GM23248 (cell line): ENCODE data around the gene ZDHHC16.

Experiments used
- EZH2 ChIP-seq: fragments of 200-600 bp; sonication (generic); IDR thresholded peaks from 2 replicates; pipeline ENCODE4 v1.6.1; 2018; ENCODE audit warnings: antibody characterized with exemption, mild to moderate bottlenecking; ENCODE audit not compliant: insufficient read depth, poor library complexity, severe bottlenecking
- EZH2phosphoT487 ChIP-seq: fragments of 200-600 bp; sonication (generic); IDR thresholded peaks from 2 replicates; pipeline ENCODE4 v1.6.1; 2018; ENCODE audit warnings: antibody characterized with exemption, moderate library complexity, mild to moderate bottlenecking, low read depth; ENCODE audit not compliant: insufficient read depth

GRCh38 chr10:97466755-97467154, 20.8 kb downstream of the ZDHHC16 start:
- no peak for TF ChIP-seq EZH2phosphoT487
- no peak for TF ChIP-seq EZH2
